T-helper 1 cell treated with Interleukin-12 subunit alpha and Interleukin-12 subunit beta and Interleukin-4 antibody, amounts not matched to agents 30 ng/mL and 1 ng/mL, for 36 hours (primary cell): ENCODE data around the gene KLHDC8B. TPM values are rescaled to one million over a fixed set of nuclear protein-coding genes. Genes with fewer than 3 reads are reported as not detected.

Source experiments
- intact Hi-C: fragments of 100-400 bp; cut with micrococcal nuclease; formaldehyde crosslinking; loops from one replicate; pipeline ENCODE4 v1.15.1; 2024
- total RNA-seq: library from RNA; stranded (reverse); gene quantifications from 2 replicates; pipeline ENCODE4 v1.2.3, GENCODE V29; 2022

Gene KLHDC8B
- 2.0 and 2.6 TPM in 2 replicates for total RNA-seq

DNA sequence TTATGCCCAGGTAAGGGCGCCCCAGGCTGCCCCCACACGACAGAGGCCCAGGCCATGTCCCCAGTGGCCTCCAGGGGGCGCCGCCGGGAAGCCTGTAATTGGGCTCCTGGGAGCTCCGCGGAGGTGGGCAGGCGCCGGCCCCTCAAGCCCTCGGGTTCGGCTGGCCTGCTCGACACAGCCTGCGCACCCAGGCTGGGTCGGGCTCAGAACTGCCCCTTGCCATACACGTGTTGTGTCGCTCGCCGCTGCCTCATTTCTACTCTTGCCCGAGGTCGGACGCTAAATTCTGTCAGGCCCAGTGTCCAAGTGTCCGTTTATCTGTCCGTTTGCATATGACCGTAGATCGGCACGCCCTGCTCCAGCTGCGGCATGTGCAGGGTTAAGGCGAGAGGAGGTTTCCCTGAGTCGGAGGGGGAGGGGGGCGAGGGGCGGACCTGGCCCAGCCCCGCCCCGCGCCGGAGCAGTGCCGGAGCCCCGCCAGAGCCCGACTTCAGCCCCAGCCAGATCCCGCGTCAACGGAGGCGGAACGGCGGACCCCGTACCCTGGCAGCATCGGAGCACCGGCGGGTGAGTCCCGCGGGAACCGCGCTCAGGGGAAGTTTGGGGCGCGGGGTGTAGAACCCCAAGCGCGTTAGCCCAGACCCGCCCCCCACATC lies at the start of gene KLHDC8B:
Gene KLHDC8B (plus strand): TSS at position 480 of the 656 bp plus-strand sequence. CDS start 1,172 bp downstream, outside the sequence.
- intact Hi-C loops = loop anchor here (1.0 to 5.0 kb wide), 6 partner anchors 67 to 278 kb away; partner anchors contain the start of genes C3orf62, QARS1, QRICH1 and USP4

DNA sequence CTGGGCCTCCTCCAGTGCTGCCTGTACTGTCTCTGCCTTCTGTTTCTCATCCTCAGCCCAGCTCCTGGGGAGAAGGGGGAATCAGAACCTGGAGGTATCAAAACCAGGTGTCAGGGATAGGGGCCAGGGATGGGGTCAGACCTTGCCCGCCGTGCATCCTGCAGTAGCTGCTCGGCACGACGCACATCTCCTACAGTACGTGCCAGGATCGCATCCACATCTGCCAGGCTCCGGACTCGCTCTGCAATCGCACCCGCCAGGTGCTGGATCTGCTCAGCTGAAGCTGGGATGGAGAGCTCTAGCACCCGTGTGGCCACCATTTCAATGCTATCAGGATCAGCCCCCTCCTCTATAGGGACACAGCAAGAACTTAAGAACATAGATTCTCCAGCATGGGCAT lies 49.4 kb upstream of the KLHDC8B start:
- intact Hi-C loops = loop anchor here (5.0 kb wide), 1 partner anchor 550 kb away; the partner anchor contains the start of gene APEH

DNA sequence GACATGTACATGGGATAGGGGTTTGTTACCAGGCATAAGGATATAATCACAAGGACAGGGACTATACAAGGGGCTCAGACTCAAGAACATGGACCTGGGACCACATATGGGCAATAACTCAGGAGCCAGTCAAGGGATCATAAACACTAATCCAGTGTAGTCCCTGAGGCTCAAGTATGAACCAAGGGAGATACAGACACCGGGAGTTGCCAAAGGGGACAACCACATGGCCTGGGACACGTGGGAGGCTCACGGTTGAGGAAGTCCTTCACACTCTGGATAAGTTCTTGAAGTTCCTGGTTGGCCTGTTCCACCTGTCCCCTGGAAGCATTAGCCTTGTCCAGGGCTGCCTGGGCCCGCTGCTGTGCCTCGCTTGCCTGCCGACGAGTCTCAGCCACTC lies 48.9 kb upstream of the KLHDC8B start:
- intact Hi-C loops = loop anchor here (5.0 kb wide), 1 partner anchor 550 kb away; the partner anchor contains the start of gene APEH

GRCh38 chr3:49122886-49123545 lies 48.4 kb upstream of the KLHDC8B start:
- intact Hi-C loops = loop anchor here (5.0 kb wide), 1 partner anchor 549 kb away; the partner anchor contains the start of gene APEH

GRCh38 chr3:49123687-49124086 lies 47.7 kb upstream of the KLHDC8B start:
- intact Hi-C loops = loop anchor here (5.0 kb wide), 1 partner anchor 549 kb away; the partner anchor contains the start of gene APEH

DNA sequence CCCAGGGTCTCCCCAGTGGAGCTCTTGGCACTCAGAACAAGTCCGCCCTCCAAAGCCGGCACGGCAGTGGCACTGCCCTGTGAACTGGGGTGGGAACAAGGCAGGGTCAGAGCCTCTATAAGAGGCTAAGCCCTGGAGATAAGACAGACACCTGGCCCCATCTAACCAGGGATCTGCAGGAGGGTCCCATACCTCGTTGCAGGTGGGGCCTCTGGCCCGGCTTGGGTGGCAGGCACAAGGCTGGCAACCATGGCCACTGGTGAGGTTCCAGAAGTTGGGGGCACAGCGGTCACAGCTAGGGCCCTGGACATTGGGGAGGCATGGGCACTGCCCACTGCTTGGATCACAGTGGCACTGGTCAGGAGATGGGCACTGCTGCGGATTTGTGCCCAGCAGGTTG lies 47.2 kb upstream of the KLHDC8B start:
- intact Hi-C loops = loop anchor here (5.0 kb wide), 1 partner anchor 548 kb away; the partner anchor contains the start of gene APEH

GRCh38 chr3:49124991-49125670 lies 46.3 kb upstream of the KLHDC8B start:
- intact Hi-C loops = loop anchor here (5.0 kb wide), 1 partner anchor 547 kb away; the partner anchor contains the start of gene APEH

GRCh38 chr3:49131040-49131439 lies 40.4 kb upstream of the KLHDC8B start:
- intact Hi-C loops = no loop called here

DNA sequence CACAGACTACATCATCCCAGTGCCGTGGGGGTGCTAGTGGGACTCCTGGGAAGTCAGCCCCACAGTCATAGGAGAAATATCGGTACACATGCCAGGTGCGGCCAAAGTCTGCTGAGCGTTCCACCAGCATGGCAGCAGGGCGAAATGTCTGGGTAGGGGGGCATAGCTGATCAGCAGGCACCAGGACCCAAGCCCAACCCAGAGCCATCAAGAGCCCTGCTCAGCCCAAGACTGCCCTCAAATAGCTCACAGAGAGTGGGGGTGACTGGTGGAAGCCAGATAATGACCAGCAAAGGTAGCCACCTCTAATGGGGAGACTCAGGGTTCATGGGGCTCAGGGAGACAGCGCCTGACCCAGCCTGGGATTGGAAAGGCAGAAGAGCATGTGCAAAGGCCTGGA lies 39.8 kb upstream of the KLHDC8B start:
- intact Hi-C loops = no loop called here

GRCh38 chr3:49132073-49132436 lies 39.3 kb upstream of the KLHDC8B start:
- intact Hi-C loops = no loop called here

DNA sequence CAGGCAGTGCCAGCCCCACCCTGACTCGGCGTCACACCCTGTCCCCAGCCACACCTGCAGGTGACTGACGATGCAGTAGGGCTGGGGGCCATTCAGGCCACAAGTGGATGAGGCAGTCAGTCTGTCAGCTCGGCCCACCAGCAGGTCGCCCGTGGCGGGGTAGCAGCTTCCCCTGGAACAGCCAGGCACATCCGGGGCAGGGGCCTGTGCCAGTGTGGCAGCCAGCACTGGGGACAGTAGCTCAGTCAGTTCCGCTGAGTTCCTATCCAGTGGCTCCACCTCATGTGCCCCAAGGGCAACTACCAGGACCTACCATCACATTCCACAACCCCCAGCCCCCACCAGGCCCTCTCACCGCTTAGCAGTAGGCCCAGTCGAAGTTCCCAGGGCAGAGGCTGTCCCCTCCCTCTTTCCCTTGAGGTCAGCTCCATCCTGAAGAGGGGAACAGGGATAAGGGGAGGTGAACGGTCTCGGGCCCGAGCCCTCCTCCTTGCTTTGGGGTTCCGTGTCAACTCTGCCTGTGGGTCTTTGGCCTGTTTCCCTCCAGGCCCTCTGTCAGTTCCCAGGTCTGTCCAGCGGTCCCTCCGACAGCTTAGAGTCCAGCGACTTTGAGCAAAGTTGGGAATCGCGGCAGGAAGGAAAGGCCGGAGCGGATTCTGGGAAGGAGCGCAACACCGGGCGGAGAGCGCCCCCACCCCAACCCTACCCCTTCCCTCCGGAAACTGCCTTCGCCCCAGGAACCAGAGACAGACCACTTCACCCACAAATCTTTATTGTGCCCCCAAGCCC lies 38.8 kb upstream of the KLHDC8B start, which contains the start of gene LAMB2:
Gene LAMB2 (minus strand): TSS at position 614 of the 789 bp plus-strand sequence. CDS start 183 bp downstream, at position 431.
- intact Hi-C loops = no loop called here

DNA sequence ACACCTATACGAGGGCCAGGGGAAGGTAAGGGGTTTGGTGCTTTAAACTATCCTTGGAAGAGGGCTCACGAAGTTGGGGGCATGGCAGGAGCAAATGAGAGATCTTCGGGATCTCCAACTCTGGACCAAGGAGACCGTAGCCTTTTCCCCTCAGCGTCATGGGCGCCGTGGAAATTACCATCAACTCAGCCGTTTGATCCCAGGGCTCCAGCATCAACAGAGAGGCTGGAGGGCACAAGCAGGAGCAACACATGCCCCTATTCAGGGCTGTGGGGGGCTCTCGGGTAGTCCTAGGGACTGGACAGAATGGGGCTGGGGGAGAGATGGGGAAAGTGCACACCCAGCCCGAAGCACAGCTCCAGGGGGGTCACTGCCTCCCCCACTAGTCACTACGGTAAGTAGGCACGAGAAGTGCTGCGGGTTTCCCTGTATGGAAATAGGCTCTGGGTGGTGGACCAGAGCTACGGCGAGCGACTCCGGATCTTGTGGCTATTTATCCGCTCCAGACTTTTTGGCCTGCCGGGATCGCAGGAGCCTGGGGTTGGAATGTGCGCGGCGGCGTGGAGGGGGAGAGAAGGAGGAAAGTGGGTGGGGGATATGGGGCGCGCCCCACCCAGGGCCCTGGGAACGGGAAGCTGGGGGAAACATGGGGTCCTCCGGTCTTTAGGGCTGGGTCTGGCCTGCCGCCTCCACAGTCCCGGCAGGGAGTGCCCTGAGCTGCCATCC lies 38.0 kb upstream of the KLHDC8B start:
- intact Hi-C loops = no loop called here

DNA sequence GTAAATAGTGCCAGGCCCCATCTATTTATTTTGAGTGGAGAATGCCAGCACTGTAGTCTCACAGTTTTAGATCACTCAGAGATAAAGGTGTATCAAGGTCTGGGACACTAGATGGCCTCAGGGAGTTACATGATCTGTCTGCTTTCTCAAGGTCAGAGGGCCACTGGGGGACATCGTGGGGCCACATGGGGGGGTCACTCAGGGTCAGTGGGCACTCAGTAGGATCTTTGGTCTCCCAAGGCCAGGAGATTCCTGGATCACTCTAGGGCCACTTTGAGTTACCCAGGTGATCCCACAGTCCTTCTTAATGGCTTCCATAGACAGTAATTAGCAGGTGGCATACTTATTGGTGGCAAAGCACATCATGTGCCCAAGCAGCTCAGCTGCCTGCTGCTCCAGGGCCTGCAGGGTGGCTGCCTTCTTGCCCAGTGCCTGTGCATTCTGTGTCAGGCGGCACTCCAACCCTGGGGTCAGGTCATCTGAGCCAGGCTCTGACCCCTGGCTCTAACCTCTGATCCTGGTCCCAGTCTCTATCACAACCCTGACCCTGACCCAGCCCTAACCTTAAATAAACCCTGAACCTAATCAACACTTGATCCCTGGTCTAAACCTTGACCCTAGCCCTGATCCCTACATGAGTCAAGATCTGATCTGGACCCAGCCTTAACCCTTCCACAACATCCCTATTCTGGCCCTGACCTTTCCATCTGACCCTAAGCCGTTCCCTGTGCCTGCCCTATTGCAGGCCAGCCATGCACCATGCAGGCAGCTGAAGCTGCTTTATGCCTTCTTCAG lies 36.7 kb upstream of the KLHDC8B start:
- intact Hi-C loops = no loop called here

DNA sequence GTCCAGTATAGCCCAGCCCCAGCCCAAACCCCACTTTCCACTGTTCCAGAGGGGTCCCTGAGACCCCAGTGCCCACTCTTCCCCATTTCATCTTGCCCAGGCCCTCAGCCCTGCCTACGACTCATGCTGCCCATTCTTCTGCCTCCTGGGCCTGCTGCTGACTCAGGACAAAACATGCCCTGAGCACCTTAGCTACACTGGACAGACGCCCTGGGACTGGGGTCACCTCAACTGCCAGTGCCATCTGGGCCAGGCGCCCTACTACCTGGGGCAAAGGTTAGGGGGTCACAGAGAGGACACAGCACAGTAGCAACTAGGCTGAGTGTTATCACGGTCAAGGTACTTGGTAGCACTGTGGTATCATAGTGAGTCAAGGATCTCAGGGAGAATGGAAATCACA lies 35.9 kb upstream of the KLHDC8B start:
- intact Hi-C loops = no loop called here

GRCh38 chr3:49140080-49140479 lies 31.3 kb upstream of the KLHDC8B start:
- intact Hi-C loops = no loop called here

GRCh38 chr3:49148159-49148558 lies 23.2 kb upstream of the KLHDC8B start:
- intact Hi-C loops = no loop called here

- intact Hi-C loops = no loop called here
Measured at GRCh38 chr3:49151610-49152009, 19.8 kb upstream of the KLHDC8B start.

DNA sequence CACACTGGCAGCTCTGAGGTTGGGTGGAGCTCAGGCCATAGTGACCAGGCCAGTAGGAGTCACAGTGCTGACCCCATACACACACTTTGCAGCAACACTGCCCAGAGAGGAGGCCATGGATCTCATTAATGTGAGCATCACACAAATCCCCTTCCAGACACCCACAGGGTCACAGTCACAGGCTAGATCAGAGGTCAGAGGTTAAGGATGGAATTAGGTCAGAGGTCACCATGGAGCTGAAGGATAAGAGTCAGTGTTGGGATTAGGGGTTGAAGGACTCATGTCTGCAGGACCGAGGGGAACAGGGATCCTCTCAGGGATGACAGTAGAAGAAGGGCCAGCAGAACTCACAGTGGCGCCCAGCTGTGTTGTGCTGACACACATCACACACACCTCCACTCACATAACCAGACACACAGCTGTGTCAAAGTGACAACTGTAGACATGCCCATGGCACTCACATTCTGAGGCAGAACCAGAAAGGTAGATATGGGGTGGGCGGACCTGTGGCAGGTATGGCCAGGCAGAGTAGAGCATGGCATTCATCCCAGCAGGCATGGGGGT lies 18.0 kb upstream of the KLHDC8B start:
- intact Hi-C loops = no loop called here

- intact Hi-C loops = loop anchor here (1.0 kb wide), 1 partner anchor 8 kb away; no protein-coding TSS in a partner anchor
Measured at GRCh38 chr3:49157289-49157688, 14.1 kb upstream of the KLHDC8B start.
